ENCODE data around the gene PER3.

PER3 gene

DNA sequence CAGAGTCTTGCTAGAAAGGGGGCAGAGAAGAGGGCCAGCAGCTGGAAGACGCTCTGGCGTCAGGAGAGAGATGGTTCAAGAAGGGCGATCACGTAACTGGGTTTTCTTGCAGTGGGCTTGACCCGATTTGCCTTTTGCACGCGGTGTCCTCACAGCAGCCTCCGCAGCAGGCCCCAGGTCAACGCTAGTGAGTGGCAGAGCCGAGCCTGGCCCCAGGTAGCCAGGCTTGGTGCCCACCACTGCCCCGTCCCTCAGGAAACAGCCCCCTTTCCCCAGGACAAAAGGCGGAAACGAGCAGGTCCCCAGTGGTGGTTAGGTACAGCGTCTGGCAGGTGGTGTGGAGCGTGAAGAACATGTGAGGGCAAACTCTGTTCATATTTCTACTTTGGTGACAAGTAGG is 77.4 kb downstream of the PER3 start:
- peak overlapping the region; percentile 40 for H3K27ac Mint-ChIP-seq
- H3K9me3 Mint-ChIP-seq, result no peaks in the 10 kb centered on the region
- H3K4me1 Mint-ChIP-seq, result peaks cover 9% of the 10 kb centered on the region
- no peak for DNase-seq
- no peak for TF ChIP-seq CTCF (IDR thresholded peaks at IDR 0.05)
- H3K36me3 Mint-ChIP-seq (ENCODE audit: low read depth), result no peaks in the 10 kb centered on the region
- H3K4me3 Mint-ChIP-seq, result no peak overlapping the region
- no peaks in the 10 kb centered on the region for H3K27me3 Mint-ChIP-seq (ENCODE audit: low read depth, poor library complexity)

- no peaks in the 10 kb centered on the region for H3K9me3 Mint-ChIP-seq
- TF ChIP-seq CTCF (IDR thresholded peaks at IDR 0.05), result no peak
- H3K4me3 Mint-ChIP-seq, result no peak overlapping the region
- H3K36me3 Mint-ChIP-seq (ENCODE audit: low read depth), result no peaks in the 10 kb centered on the region
- no peak overlapping the region for H3K27ac Mint-ChIP-seq
- DNase-seq, result no peak
- no peaks in the 10 kb centered on the region for H3K4me1 Mint-ChIP-seq
- no peaks in the 10 kb centered on the region for H3K27me3 Mint-ChIP-seq (ENCODE audit: low read depth, poor library complexity)
Observed at GRCh38 chr1:7862211-7863060, 78.3 kb downstream of the PER3 start.

DNA sequence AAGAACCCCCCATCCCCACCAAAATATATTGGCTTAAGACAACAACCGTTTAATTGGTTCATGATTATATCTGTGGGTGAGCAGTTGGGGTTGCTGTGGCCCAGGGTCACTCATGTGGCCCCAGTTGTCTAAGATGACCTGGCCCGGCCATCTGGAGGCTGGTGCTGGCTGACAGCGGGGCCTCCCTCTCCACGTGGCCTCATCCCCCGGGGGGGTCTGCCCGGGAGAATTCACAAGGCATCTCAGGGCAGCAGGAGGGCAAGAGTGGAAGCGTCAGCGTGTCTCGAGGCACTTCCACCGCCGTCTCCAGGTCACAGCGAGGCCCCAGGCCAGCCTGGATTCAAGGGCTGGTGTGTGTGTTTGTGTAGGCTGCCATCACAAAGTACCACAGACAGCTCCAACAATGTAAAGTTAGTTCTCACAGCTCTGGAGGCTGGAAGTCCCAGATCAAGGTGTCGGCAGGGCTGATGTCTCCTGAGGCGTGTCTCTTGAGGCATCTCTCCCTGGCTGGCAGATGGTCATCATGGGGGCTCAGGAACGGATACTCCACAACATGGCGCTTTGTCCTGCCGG is 79.8 kb downstream of the PER3 start:
- no peak for DNase-seq
- Mint-ChIP-seq H3K9me3 (no peaks in the 10 kb centered on the region), H3K4me1 (no peaks in the 10 kb centered on the region), H3K27ac (no peak overlapping the region), H3K36me3 (ENCODE audit: low read depth) (no peaks in the 10 kb centered on the region), H3K4me3 (no peak overlapping the region), H3K27me3 (ENCODE audit: low read depth, poor library complexity) (peaks cover 3% of the 10 kb centered on the region)
- no peak for TF ChIP-seq CTCF (IDR thresholded peaks at IDR 0.05)

- DNase-seq, result no peak
- TF ChIP-seq CTCF (IDR thresholded peaks at IDR 0.05), result no peak
- no peaks in the 10 kb centered on the region for H3K36me3 Mint-ChIP-seq (ENCODE audit: low read depth)
- no peaks in the 10 kb centered on the region for H3K9me3 Mint-ChIP-seq
- peaks cover 3% of the 10 kb centered on the region for H3K27me3 Mint-ChIP-seq (ENCODE audit: low read depth, poor library complexity)
- H3K4me3 Mint-ChIP-seq, result no peak overlapping the region
- H3K4me1 Mint-ChIP-seq, result no peaks in the 10 kb centered on the region
- no peak overlapping the region for H3K27ac Mint-ChIP-seq
Observed at GRCh38 chr1:7865978-7866377, 81.9 kb downstream of the PER3 start.

GRCh38 chr1:7868070-7868780 is 84.1 kb downstream of the PER3 start:
- peaks cover 3% of the 10 kb centered on the region for H3K27me3 Mint-ChIP-seq (ENCODE audit: low read depth, poor library complexity)
- H3K4me1 Mint-ChIP-seq, result no peaks in the 10 kb centered on the region
- DNase-seq, result no peak
- no peaks in the 10 kb centered on the region for H3K9me3 Mint-ChIP-seq
- H3K27ac Mint-ChIP-seq, result no peak overlapping the region
- no peaks in the 10 kb centered on the region for H3K36me3 Mint-ChIP-seq (ENCODE audit: low read depth)
- no peak overlapping the region for H3K4me3 Mint-ChIP-seq
- no peak for TF ChIP-seq CTCF (IDR thresholded peaks at IDR 0.05)

Data from nephron progenitor cell (in vitro differentiated cells).